ENCODE measurements around the gene RAB44. TPM values are rescaled to one million over a fixed set of nuclear protein-coding genes. Genes with fewer than 3 reads are reported as not detected.

RAB44 gene
- total RNA-seq, 1 experiment from 2014 or later, result 0.11 TPM

- no peak overlapping the region for H3K4me3 Mint-ChIP-seq
- CTCF ChIA-PET, result interaction anchor here (0.5 to 19.6 kb wide), 63 partner anchors 9 to 1860 kb away, joined by 3 to 454 read pairs (median 4); partner anchors contain the start of genes CDKN1A, PPIL1 and RAB44
These were observed 61.6 kb downstream of the RAB44 start for GRCh38 chr6:36759148-36759759.

GRCh38 chr6:36760685-36761435, 63.2 kb downstream of the RAB44 start:
- peaks cover 28% of the 10 kb centered on the region for H3K4me1 Mint-ChIP-seq
- H3K27me3 Mint-ChIP-seq (ENCODE audit: low read depth), result no peaks in the 10 kb centered on the region
- no peak for DNase-seq (ENCODE audit: low spot score)
- CTCF ChIA-PET, result interaction anchor here (0.6 to 19.6 kb wide), 12 partner anchors 8 to 257 kb away, joined by 3 to 454 read pairs (median 4); no protein-coding TSS in a partner anchor
- no peak for ATAC-seq
- no peaks in the 10 kb centered on the region for H3K9me3 Mint-ChIP-seq
- no peak overlapping the region for H3K4me3 Mint-ChIP-seq
- H3K36me3 Mint-ChIP-seq, result no peaks in the 10 kb centered on the region
- POLR2A ChIA-PET, result interaction anchor here (0.5 kb wide), 1 partner anchor 60 kb away, joined by 6 read pairs; no protein-coding TSS in a partner anchor
- TF ChIP-seq EMX1 (CRISPR knock-in tag; IDR thresholded peaks at IDR 0.05), result no peak
- no peak for TF ChIP-seq ARID4B (CRISPR knock-in tag; IDR thresholded peaks at IDR 0.05; ENCODE audit: borderline replicate concordance)
- no peak for TF ChIP-seq STAT6 (CRISPR knock-in tag; conservative IDR thresholded peaks at IDR 0.05; ENCODE audit: low read depth)
- no peak for TF ChIP-seq RELA (CRISPR knock-in tag; IDR thresholded peaks at IDR 0.05; ENCODE audit: borderline replicate concordance)
- TF ChIP-seq CBFB (CRISPR knock-in tag; IDR thresholded peaks at IDR 0.05; ENCODE audit: low read depth), result no peak
- no peak for TF ChIP-seq GTF2I (CRISPR knock-in tag; conservative IDR thresholded peaks at IDR 0.05)
- TF ChIP-seq CTCF (IDR thresholded peaks at IDR 0.05), result no peak
- TF ChIP-seq JAZF1 (CRISPR knock-in tag; IDR thresholded peaks at IDR 0.05), result no peak
- H3K27ac Mint-ChIP-seq, result no peak overlapping the region

More at GRCh38 chr6:36759148-36759759, 61.6 kb downstream of the RAB44 start:
- TF ChIP-seq ERG (CRISPR knock-in tag; IDR thresholded peaks at IDR 0.05) (no peak), CTCF (IDR thresholded peaks at IDR 0.05) (peak; percentile 99)
- Mint-ChIP-seq H3K27me3 (ENCODE audit: low read depth) (no peaks in the 10 kb centered on the region), H3K9me3 (no peaks in the 10 kb centered on the region), H3K4me1 (peaks cover 15% of the 10 kb centered on the region), H3K36me3 (no peaks in the 10 kb centered on the region), H3K27ac (0 out of 2 replicates have a peak overlapping the region, but pooled peaks have one; percentile 5)
- peak; percentile 88 for DNase-seq (ENCODE audit: low spot score)
- peak; percentile 92 for ATAC-seq
- POLR2A ChIA-PET, result interaction anchor here (0.6 to 0.7 kb wide), 3 partner anchors 24 to 211 kb away, joined by 3 read pairs; no protein-coding TSS in a partner anchor

Measured in WTC11 (cell line).